H9 (cell line): ENCODE measurements around the gene WEE1. TPM values are rescaled to one million over a fixed set of nuclear protein-coding genes. Genes with fewer than 3 reads are reported as not detected.
A peak's percentile ranks its signal among the peaks of the same experiment; 100 is the strongest.

Experiments used
- DNase-seq: peaks from one replicate; pipeline ENCODE4 v3.0.0-alpha.2; 2017
- H2AFZ ChIP-seq: one replicate; pipeline ENCODE4 v1.6.1; 2013; ENCODE audit warnings: mild to moderate bottlenecking, low read length, control low read depth, moderate library complexity
- H2AK5ac ChIP-seq: 2 replicates; pipeline ENCODE4 v1.6.1; 2013; ENCODE audit warnings: low read length, control low read depth, mixed read lengths; ENCODE audit not compliant: insufficient read length
- H2BK120ac ChIP-seq: one replicate; pipeline ENCODE4 v1.6.1; 2013; ENCODE audit warnings: low read depth, mild to moderate bottlenecking, low read length, control low read depth, inconsistent platforms; ENCODE audit not compliant: poor library complexity, severe bottlenecking
- H2BK12ac ChIP-seq: 2 replicates; pipeline ENCODE4 v1.6.1; 2013; ENCODE audit warnings: low read length, control low read depth, mixed read lengths, low read depth; ENCODE audit not compliant: insufficient read length
- H2BK15ac ChIP-seq: 2 replicates; pipeline ENCODE4 v1.6.1; 2013; ENCODE audit warnings: low read depth, low read length, control low read depth
- H2BK20ac ChIP-seq: one replicate; pipeline ENCODE4 v1.6.1; 2013; ENCODE audit warnings: low read depth, mild to moderate bottlenecking, low read length, control low read depth, inconsistent platforms; ENCODE audit not compliant: poor library complexity, severe bottlenecking
- H2BK5ac ChIP-seq: 2 replicates; pipeline ENCODE4 v1.6.1; 2013; ENCODE audit warnings: low read length, control low read depth, mixed read lengths; ENCODE audit not compliant: insufficient read length
- H3K14ac ChIP-seq: 2 replicates; pipeline ENCODE4 v1.6.1; 2013; ENCODE audit warnings: low read length, control low read depth; ENCODE audit not compliant: insufficient read depth
- H3K18ac ChIP-seq: 2 replicates; pipeline ENCODE4 v1.6.1; 2013; ENCODE audit warnings: low read depth, mild to moderate bottlenecking, mixed read lengths, low read length, control low read depth; ENCODE audit not compliant: insufficient read length
- H3K23ac ChIP-seq: 2 replicates; pipeline ENCODE4 v1.6.1; 2013; ENCODE audit warnings: low read length, control low read depth, mixed read lengths, low read depth; ENCODE audit not compliant: insufficient read length
- H3K23me2 ChIP-seq: 2 replicates; pipeline ENCODE4 v1.6.1; 2013; ENCODE audit warnings: low read depth, mild to moderate bottlenecking, mixed read lengths, low read length, control low read depth; ENCODE audit not compliant: insufficient read length, poor library complexity, severe bottlenecking
- H3K27ac ChIP-seq: 2 replicates; pipeline ENCODE4 v1.5.1; 2013; ENCODE audit warnings: low read length, control low read depth, mixed read lengths, low read depth; ENCODE audit not compliant: insufficient read length
- H3K27me3 ChIP-seq: 2 replicates; pipeline ENCODE4 v1.6.1; 2013; ENCODE audit warnings: low read length, control low read depth, inconsistent platforms; ENCODE audit not compliant: insufficient read depth
- H3K4ac ChIP-seq: 2 replicates; pipeline ENCODE4 v1.6.1; 2013; ENCODE audit warnings: low read depth, mild to moderate bottlenecking, control low read depth, inconsistent platforms, low read length, moderate library complexity
- H3K4me1 ChIP-seq: 2 replicates; pipeline ENCODE4 v1.6.1; 2013; ENCODE audit warnings: low read length, control low read depth, inconsistent platforms; ENCODE audit not compliant: insufficient read depth
- H3K4me2 ChIP-seq: 2 replicates; pipeline ENCODE4 v1.6.1; 2013; ENCODE audit warnings: low read length, control low read depth, mixed read lengths; ENCODE audit not compliant: insufficient read length, insufficient read depth
- H3K56ac ChIP-seq: 2 replicates; pipeline ENCODE4 v1.6.1; 2013; ENCODE audit warnings: low read depth, mild to moderate bottlenecking, mixed read lengths, low read length, control low read depth; ENCODE audit not compliant: insufficient read length
- H3K79me1 ChIP-seq: 2 replicates; pipeline ENCODE4 v1.6.1; 2013; ENCODE audit warnings: low read depth, mild to moderate bottlenecking, moderate library complexity, low read length, control low read depth, inconsistent platforms; ENCODE audit not compliant: insufficient read depth, poor library complexity, severe bottlenecking
- H3K79me2 ChIP-seq: 2 replicates; pipeline ENCODE4 v1.6.1; 2013; ENCODE audit warnings: low read length, control low read depth, inconsistent platforms; ENCODE audit not compliant: insufficient read depth
- H3K9ac ChIP-seq: 2 replicates; pipeline ENCODE4 v1.6.1; 2013; ENCODE audit warnings: low read length, control low read depth, mixed read lengths; ENCODE audit not compliant: insufficient read length; ENCODE audit errors: extremely low read depth
- H3K9me3 ChIP-seq: one replicate; pipeline ENCODE4 v1.6.1; 2013; ENCODE audit warnings: low read depth, low read length, inconsistent platforms; ENCODE audit not compliant: control insufficient read depth
- H3T11ph ChIP-seq: one replicate; pipeline ENCODE4 v1.6.1; 2013; ENCODE audit warnings: mild to moderate bottlenecking, low read length, control low read depth, inconsistent platforms
- H4K20me1 ChIP-seq: one replicate; pipeline ENCODE4 v1.6.1; 2013; ENCODE audit not compliant: control insufficient read depth, insufficient read length, insufficient read depth
- H4K5ac ChIP-seq: 2 replicates; pipeline ENCODE4 v1.6.1; 2013; ENCODE audit warnings: low read depth, mild to moderate bottlenecking, mixed read lengths, low read length, control low read depth; ENCODE audit not compliant: insufficient read length
- H4K8ac ChIP-seq: replicated peaks from 2 replicates; pipeline ENCODE4 v1.6.1; 2013; ENCODE audit warnings: low read length, control low read depth, mixed read lengths, low read depth; ENCODE audit not compliant: insufficient read length
- H4K91ac ChIP-seq: 2 replicates; pipeline ENCODE4 v1.6.1; 2013; ENCODE audit warnings: low read depth, mild to moderate bottlenecking, moderate library complexity, mixed read lengths, low read length, control low read depth; ENCODE audit not compliant: insufficient read length
- H3K27ac Mint-ChIP-seq, 3 experiments: 2 replicates in 2 of 3; 3 replicates in 1 of 3; pipeline ENCODE4 v1.8.0; 2020 to 2021; ENCODE audit warnings: mixed read lengths in 3 of 3, mild to moderate bottlenecking in 1 of 3, moderate library complexity in 1 of 3
- H3K27me3 Mint-ChIP-seq: 2 replicates; pipeline ENCODE4 v1.8.0; 2021; ENCODE audit warnings: low read depth, mild to moderate bottlenecking, moderate library complexity, mixed read lengths
- H3K36me3 Mint-ChIP-seq, 3 experiments: 2 replicates in 2 of 3; 3 replicates in 1 of 3; pipeline ENCODE4 v1.8.0; 2020 to 2021; ENCODE audit warnings: low read depth in 3 of 3, mixed read lengths in 3 of 3; ENCODE audit not compliant: insufficient read depth in 1 of 3
- H3K4me1 Mint-ChIP-seq, 2 experiments: 2 replicates each; pipeline ENCODE4 v1.8.0; 2020; ENCODE audit warnings: mixed read lengths in 2 of 2
- H3K4me3 Mint-ChIP-seq, 2 experiments: 2 replicates in 1 of 2; 3 replicates in 1 of 2; pipeline ENCODE4 v1.8.0; 2020 to 2021; ENCODE audit warnings: mild to moderate bottlenecking in 2 of 2, mixed read lengths in 2 of 2, moderate library complexity in 1 of 2
- H3K9me3 Mint-ChIP-seq, 2 experiments: 2 replicates in 1 of 2; 3 replicates in 1 of 2; pipeline ENCODE4 v1.8.0; 2020; ENCODE audit warnings: mild to moderate bottlenecking in 2 of 2, mixed read lengths in 2 of 2, moderate library complexity in 1 of 2
- WGBS: extraction: QIAGEN DNeasy Blood & Tissue Kit; methylation state at CpG from one replicate; pipeline ENCODE4 v1.1.7; 2013; ENCODE audit warnings: missing lambda C conversion rate, low lambda C conversion rate, mixed read lengths; ENCODE audit not compliant: insufficient read length; ENCODE audit errors: extremely low coverage; 5-methylcytosine and 5-hydroxymethylcytosine counted together
- total RNA-seq: library from RNA; stranded (reverse); gene quantifications from 2 replicates; pipeline ENCODE4 v1.2.1, GENCODE V29; 2021
- TF ChIP-seq, protein P1 (sequence below): fragments of 200-600 bp; sonication (generic); conservative IDR thresholded peaks from 3 replicates; pipeline ENCODE4 v1.8.0; 2021; ENCODE audit warnings: antibody characterized with exemption, mild to moderate bottlenecking

The WEE1 gene
- total RNA-seq, 1 experiment from 2014 or later: 142 TPM

DNA sequence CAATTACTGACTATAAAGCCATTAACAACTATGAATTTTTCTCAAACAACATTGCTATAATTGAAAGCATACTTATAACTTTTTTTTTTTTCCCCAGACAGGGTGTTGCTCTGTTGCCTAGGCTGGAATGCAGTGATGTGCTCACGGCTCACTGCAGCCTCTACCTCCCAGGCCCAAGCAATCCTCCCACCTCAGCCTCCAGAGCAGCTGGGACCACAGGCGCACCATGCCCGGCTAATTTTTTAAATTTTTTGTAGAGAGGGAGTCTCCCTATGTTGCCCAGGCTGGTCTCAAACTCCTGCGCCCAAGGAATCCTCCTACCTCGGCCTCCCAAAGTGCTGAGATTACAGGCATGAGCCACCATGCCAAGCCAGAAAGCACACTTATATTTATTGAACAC lies 6.1 kb upstream of the WEE1 start:
- Histone ChIP-seq H3K27me3 (no peaks in the 10 kb centered on the region), H2AK5ac (no peak overlapping the region), H3T11ph (no peak overlapping the region), H3K56ac (no peak overlapping the region), H2BK20ac (no peak overlapping the region), H3K9ac (no peak overlapping the region), H4K8ac (no peak overlapping the region), H3K4me2 (no peak overlapping the region), H4K20me1 (no peaks in the 10 kb centered on the region), H3K4ac (0 out of 2 replicates have a peak overlapping the region, but pooled peaks have one; percentile 41), H3K23ac (no peak overlapping the region), H3K14ac (no peak overlapping the region; the same call in 1 of the 2 replicates), H3K9me3 (no peaks in the 10 kb centered on the region), H3K79me2 (no peaks in the 10 kb centered on the region), H3K18ac (no peak overlapping the region), H2BK12ac (no peak overlapping the region), H4K5ac (no peak overlapping the region), H3K23me2 (peaks cover under 1% of the 10 kb centered on the region), H2BK120ac (no peak overlapping the region), H3K4me1 (peaks cover 8% of the 10 kb centered on the region; the same call in 1 of the 2 replicates), H3K79me1 (no peaks in the 10 kb centered on the region), H4K91ac (peak overlapping the region; percentile 44), H3K27ac (no peak overlapping the region), H2AFZ (no peak overlapping the region), H2BK5ac (no peak overlapping the region), H2BK15ac (no peak overlapping the region)
- H3K27ac Mint-ChIP-seq: peak overlapping the region in 1 of 3 experiments; percentile 87; a peak in 1 of 7 replicates
- H3K27me3 Mint-ChIP-seq: no peaks in the 10 kb centered on the region
- TF ChIP-seq, protein P1, sequence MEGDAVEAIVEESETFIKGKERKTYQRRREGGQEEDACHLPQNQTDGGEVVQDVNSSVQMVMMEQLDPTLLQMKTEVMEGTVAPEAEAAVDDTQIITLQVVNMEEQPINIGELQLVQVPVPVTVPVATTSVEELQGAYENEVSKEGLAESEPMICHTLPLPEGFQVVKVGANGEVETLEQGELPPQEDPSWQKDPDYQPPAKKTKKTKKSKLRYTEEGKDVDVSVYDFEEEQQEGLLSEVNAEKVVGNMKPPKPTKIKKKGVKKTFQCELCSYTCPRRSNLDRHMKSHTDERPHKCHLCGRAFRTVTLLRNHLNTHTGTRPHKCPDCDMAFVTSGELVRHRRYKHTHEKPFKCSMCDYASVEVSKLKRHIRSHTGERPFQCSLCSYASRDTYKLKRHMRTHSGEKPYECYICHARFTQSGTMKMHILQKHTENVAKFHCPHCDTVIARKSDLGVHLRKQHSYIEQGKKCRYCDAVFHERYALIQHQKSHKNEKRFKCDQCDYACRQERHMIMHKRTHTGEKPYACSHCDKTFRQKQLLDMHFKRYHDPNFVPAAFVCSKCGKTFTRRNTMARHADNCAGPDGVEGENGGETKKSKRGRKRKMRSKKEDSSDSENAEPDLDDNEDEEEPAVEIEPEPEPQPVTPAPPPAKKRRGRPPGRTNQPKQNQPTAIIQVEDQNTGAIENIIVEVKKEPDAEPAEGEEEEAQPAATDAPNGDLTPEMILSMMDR: no peak
- no peaks in the 10 kb centered on the region; a peak in 2 of 7 replicates for H3K36me3 Mint-ChIP-seq
- DNase-seq: no peak
- peaks cover 48 to 54% of the 10 kb centered on the region in 2 experiments for H3K4me1 Mint-ChIP-seq
- no CpG with 5 or more reads among the region's 5 CpGs for WGBS
- no peaks in the 10 kb centered on the region for H3K9me3 Mint-ChIP-seq
- H3K4me3 Mint-ChIP-seq: no peak overlapping the region
